AG09319 (cell line): ENCODE results near the gene FAM120B.

Experiments used
- DNase-seq: peaks from one replicate; pipeline ENCODE4 v3.0.0-alpha.2; 2010; ENCODE audit warnings: low read depth; ENCODE audit errors: extremely low read depth
- CTCF ChIP-seq: IDR thresholded peaks from 2 replicates; pipeline ENCODE4 v1.5.1; 2011; ENCODE audit warnings: low read depth, mild to moderate bottlenecking, inconsistent platforms, low read length, moderate library complexity

The FAM120B gene

DNA sequence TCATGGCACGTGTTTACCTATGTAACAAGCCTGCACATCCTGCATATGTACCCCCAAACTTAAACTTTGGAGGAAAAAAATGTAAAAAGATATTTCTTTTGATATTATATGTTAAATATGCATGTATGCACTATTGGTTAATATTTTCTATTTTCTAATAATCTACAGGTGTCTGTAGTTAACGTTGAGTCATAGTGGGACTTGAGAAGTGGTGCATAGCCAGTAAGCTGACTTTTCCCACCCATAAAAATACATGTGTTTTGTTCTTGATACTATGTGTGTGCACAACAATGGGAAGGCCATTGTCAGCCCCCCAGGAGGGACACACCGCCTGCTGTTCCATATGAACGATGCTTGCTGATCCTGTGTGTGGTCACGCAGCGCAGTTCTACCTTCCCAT, 49.1 kb downstream of the FAM120B start:
- no peak for DNase-seq
- no peak for TF ChIP-seq CTCF

DNA sequence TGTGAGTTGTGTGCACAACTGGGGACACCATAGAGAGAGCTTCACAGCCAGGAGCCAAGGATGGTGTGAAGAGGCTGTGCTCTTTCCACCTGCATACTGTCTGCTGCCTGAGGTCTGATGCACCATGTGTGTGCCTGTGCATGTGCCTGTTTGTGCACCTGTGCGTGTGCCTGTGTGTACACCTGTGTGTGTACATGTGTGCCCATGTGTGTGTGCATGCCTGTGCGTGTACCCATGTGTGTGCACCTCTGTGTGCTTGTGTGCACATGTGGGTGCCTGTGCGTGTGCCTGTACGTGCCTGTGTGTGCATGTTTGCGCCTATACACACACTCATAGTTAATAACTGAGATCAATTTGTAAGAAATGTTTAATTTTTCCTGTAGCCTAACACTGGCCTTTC, 51.3 kb downstream of the FAM120B start:
- no peak for DNase-seq
- TF ChIP-seq CTCF, result no peak

GRCh38 chr6:170358496-170358895, 51.9 kb downstream of the FAM120B start:
- DNase-seq, result no peak
- no peak for TF ChIP-seq CTCF

DNA sequence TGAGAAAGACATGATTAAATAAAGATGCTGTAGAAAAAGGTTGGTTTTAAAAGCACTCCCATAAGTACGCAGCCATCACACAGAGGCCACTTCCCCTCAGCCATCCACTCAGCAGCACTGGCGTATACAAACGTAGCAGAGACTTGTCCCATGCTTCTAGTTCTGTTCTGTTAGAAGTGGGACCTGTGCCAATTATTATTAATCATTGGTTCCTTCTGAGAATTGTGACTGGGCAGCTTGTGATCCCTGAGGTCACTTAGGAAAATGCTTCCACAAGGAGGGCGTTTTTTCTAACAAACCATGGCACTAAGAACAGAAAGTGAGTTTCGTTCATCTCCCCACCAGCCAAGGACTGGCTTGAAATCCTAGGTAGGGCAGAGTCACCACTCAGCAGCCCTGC, 53.9 kb downstream of the FAM120B start:
- no peak for TF ChIP-seq CTCF

DNA sequence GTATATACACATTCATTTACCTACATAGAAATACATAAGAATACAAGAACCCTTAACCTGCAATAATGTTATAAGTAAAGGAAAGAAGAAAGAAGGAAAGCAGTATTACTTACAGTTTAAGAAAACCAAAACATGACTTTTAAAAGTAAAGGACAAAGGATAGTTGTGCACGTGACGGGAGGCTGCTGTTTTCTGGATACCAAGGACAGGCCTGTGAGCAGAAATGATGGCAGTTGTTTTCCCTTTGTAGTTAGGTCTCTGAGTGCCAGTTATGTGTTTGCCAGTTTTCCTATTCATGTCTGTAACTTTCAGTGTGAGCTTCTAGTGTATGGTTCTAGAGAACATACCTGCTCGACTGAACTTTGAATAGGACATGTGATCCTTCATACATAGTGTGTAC, 54.8 kb downstream of the FAM120B start:
- no peak for TF ChIP-seq CTCF
- DNase-seq, result no peak

More for the DNA sequence above, 53.9 kb downstream of the FAM120B start:
- no peak for DNase-seq

GRCh38 chr6:170362121-170362520, 55.6 kb downstream of the FAM120B start:
- no peak for DNase-seq
- no peak for TF ChIP-seq CTCF

DNA sequence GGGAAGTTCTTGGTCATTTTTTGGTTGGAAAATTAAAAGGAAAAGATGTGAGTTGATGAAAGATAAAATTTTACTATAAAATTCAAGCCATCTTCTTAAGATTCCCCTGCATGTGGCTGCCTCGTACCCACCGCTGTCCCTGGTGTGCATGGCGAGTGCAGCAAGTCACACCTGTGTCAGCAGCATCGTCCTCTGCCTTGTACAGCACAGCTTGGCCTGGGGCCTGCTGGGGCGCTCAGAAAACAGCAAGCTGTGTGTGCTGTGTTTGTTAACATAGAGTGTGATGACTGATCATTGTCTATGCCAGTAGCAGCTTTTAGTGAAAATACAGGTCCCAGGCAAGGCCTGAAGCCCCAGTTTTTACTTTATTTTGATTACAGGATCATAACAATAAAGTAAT, 56.7 kb downstream of the FAM120B start:
- no peak for DNase-seq
- TF ChIP-seq CTCF, result no peak

DNA sequence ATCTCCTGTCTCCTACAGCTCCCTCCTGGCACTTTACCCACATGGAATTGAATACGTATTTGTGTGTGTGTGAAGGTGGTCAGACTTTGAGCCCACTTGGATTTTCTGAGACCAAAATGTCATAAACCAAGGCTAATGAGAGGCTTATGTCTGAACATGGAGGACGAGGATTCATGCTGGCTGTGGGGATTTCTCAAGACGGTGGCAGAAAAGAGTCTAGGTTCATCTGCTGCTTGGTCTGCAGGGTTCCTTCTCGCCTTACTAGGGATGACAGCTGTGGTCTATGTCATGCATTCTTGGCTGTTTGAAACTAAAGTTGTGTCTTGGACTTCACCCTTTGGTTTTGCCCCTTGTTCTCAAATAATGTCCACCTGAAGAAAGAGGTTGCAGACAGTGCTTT, 58.6 kb downstream of the FAM120B start:
- DNase-seq, result no peak
- TF ChIP-seq CTCF, result no peak
